Endothelial cell of hepatic sinusoid (primary cell): ENCODE results near the gene C1orf35.
"Not testable (repeated sequence)": the region's sequence is repeated elsewhere in the genome, so short reads cannot be mapped to it uniquely, and the experiment has no call there.

ENCODE experiments used
- in situ Hi-C: cut with HindIII; loops from 2 replicates; pipeline ENCODE4 v1.10.0; 2017; ENCODE audit warnings: low sequenced_read_pairs

C1orf35 gene

GRCh38 chr1:228142701-228143136 is 39.6 kb upstream of the C1orf35 start:
- in situ Hi-C loops, result no loop called here

GRCh38 chr1:228142155-228142691 is 39.1 kb upstream of the C1orf35 start:
- in situ Hi-C loops, result no loop called here

- in situ Hi-C loops, result no loop called here
These were observed 38.3 kb upstream of the C1orf35 start for GRCh38 chr1:228141226-228142044.

- in situ Hi-C loops, result no loop called here
These were observed 37.6 kb upstream of the C1orf35 start for GRCh38 chr1:228140724-228141225.

- in situ Hi-C loops, result loop anchor here (5.0 kb wide), 1 partner anchor 47 kb away; no protein-coding TSS in a partner anchor
These were observed 37.0 kb upstream of the C1orf35 start, which contains the start of gene GUK1 for GRCh38 chr1:228139931-228140723. GUK1 (plus strand) TSS chr1:228140279; CDS start chr1:228140303, 24 bp downstream.

GRCh38 chr1:228139406-228139930 is 36.3 kb upstream of the C1orf35 start:
- in situ Hi-C loops, result loop anchor here (5.0 kb wide), 1 partner anchor 48 kb away; no protein-coding TSS in a partner anchor

- in situ Hi-C loops, result loop anchor here (5.0 kb wide), 1 partner anchor 50 kb away; no protein-coding TSS in a partner anchor
These were observed 33.8 kb upstream of the C1orf35 start for GRCh38 chr1:228136901-228137300.

GRCh38 chr1:228134591-228134990 is 31.5 kb upstream of the C1orf35 start:
- in situ Hi-C loops, result no loop called here

- in situ Hi-C loops, result no loop called here
These were observed 28.6 kb upstream of the C1orf35 start for GRCh38 chr1:228131766-228132165.

- in situ Hi-C loops, result no loop called here
These were observed 22.1 kb upstream of the C1orf35 start for GRCh38 chr1:228125185-228125584.

GRCh38 chr1:228123505-228123904 is 20.4 kb upstream of the C1orf35 start:
- in situ Hi-C loops, result no loop called here

GRCh38 chr1:228122921-228123441 is 19.9 kb upstream of the C1orf35 start:
- in situ Hi-C loops, result no loop called here

GRCh38 chr1:228120857-228121489 is 17.8 kb upstream of the C1orf35 start:
- in situ Hi-C loops, result no loop called here

- in situ Hi-C loops, result no loop called here
These were observed 17.2 kb upstream of the C1orf35 start for GRCh38 chr1:228120351-228120750.

GRCh38 chr1:228118040-228118439 is 14.9 kb upstream of the C1orf35 start:
- in situ Hi-C loops, result no loop called here

GRCh38 chr1:228117335-228117734 is 14.2 kb upstream of the C1orf35 start:
- in situ Hi-C loops, result no loop called here

GRCh38 chr1:228114827-228115226 is 11.7 kb upstream of the C1orf35 start:
- in situ Hi-C loops, result no loop called here

GRCh38 chr1:228112617-228113016 is 9.5 kb upstream of the C1orf35 start:
- in situ Hi-C loops, result no loop called here

GRCh38 chr1:228112167-228112566 is 9.0 kb upstream of the C1orf35 start:
- in situ Hi-C loops, result no loop called here

GRCh38 chr1:228111315-228111714 is 8.2 kb upstream of the C1orf35 start:
- in situ Hi-C loops, result not testable (repeated sequence)
